GM18907 (cell line): ENCODE data around the gene ZNF844.
"Not testable (repeated sequence)": the region's sequence is repeated elsewhere in the genome, so short reads cannot be mapped to it uniquely, and the experiment has no call there.

Experiments
- ATAC-seq: cut with Tn5 transposase; IDR thresholded peaks from one replicate; pipeline ENCODE4 v1.9.1; 2021; ENCODE audit warnings: mild to moderate bottlenecking, moderate library complexity; ENCODE audit not compliant: unreplicated experiment

The ZNF844 gene

DNA sequence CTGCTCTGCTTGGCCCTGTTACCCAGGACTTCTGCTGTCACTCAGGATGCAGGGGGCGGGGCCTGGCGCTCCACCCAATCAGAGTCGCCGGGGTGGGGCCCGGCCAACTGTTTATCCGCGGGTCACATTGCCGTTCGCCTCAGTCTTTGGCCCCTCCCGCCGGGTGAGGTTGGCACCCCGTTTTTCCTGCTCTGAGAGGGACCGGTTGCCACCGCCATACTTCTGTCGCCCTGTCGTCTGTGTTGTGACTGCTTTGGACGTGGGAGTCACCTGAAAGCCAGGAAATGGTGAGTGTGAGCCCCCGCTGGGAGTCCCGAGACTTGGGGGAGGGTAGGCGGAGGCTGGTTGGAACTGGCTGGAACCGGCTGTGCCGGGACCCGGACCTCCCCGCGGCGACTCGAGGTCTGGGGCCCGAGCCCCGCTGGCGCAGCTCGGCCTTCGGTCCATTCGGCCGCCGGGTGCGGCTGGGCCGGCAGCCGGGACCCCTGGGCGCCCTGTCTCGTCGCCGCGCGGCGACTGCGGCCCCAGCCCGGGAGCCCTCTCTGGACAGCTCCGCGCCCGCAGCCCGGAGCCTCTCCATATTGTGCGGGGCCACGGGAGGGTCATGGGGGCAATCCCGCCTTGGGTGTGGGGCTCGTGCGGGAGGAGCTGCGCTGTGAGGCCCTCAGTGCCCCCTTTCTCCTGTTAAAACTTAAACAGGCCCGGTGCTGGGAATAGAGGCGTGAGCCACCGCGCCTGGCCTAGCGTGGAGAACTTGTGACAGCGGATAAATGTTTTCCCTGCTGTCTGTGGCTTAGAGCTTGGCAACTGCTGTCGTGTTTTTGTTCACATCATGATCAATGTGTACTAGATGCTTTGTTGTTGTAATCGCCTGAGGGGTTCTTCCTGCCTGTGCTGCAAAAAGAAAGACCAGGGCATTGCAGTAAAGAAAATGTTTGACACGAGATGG is at the start of gene ZNF844:
Gene ZNF844, plus strand, starts transcription at position 142 of the 949 bp plus-strand sequence. Its CDS starts 143 bp downstream, at position 285.
- ATAC-seq = peak; percentile 80

DNA sequence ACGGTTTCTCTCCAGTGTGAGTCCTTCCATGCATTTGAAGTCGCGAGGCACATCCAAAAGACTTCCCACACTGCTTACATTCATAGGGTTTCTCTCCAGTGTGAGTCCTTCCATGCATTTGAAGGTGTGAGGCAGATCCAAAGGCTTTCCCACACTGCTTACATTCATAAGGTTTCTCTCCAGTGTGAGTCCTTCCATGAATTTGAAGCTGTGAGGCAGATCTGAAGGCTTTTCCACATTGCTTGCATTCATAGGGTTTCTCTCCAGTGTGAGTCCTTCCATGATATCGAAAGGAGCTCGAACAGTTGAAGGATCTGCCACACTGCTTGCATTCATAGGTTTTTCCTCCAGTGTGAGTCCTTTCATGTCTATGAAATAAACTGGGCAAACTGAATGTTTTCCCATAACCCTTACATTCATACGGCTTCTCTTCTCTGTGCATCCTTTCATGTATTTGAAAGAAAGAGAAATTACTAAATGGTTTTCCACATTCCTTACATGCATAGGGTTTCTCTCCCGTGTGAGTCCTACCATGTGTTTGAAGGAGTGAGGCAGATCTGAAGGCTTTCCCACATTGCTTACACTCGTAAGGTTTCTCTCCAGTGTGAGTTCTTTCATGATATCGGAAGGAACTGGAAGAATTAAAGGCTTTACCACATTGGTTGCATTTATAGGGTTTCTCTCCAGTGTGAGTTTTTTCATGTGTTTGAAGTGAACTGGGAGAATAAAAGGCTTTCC is 49.3 kb upstream of the ZNF844 start:
- ATAC-seq = no peak

DNA sequence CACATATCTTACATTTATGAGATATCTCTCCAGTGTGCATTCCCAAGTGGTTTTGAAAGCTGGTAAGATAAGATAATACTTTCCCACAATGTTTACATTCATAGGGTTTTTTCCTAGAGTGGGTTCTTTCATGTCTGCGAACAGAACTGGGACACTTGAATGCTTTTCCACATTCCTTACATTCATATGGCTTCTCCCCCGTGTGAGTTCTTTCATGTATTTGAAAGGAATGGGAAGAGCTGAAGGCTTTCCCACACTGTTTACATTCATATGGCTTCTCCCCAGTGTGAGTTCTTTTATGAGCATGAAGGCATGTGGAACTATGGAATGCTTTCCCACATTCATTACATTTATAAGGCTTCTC is 48.8 kb upstream of the ZNF844 start:
- ATAC-seq = no peak

DNA sequence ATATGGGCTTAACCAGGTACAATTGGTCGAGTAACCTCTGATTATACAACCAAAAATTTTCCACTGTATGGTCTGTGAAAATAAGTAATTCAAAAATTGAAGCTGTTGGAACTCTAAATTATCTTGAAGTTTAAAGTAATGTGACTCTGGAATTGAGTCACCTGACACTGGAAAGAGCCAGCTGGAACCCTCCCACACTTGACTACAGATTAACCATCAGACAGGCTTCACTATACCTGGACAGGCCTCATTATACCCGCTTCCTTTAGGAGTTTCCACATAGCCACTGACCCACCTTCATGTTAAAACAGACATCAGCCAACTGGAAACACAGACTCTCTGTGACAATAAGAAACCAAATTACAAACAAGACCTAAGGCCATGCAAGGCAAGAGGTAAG is 30.3 kb upstream of the ZNF844 start:
- ATAC-seq = no peak

DNA sequence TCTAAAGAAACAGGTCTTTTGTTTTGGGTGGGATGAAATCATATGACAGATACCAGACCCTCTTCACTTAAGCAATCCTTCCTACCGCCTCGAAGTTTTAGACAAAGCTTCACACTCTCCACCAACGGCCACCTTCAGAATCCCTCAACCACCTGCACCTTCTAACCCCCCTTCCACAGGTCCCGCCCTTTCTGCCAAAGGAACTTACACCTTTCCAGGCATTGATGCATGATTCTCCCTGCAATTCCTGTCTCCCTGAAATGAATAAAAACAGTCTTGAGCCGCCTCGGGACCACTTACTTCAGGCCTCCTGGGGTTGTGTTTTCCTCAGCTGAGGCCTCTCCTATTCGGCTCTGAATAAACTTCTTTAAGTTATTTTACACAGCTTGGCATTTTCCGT is 29.9 kb upstream of the ZNF844 start:
- ATAC-seq = no peak

DNA sequence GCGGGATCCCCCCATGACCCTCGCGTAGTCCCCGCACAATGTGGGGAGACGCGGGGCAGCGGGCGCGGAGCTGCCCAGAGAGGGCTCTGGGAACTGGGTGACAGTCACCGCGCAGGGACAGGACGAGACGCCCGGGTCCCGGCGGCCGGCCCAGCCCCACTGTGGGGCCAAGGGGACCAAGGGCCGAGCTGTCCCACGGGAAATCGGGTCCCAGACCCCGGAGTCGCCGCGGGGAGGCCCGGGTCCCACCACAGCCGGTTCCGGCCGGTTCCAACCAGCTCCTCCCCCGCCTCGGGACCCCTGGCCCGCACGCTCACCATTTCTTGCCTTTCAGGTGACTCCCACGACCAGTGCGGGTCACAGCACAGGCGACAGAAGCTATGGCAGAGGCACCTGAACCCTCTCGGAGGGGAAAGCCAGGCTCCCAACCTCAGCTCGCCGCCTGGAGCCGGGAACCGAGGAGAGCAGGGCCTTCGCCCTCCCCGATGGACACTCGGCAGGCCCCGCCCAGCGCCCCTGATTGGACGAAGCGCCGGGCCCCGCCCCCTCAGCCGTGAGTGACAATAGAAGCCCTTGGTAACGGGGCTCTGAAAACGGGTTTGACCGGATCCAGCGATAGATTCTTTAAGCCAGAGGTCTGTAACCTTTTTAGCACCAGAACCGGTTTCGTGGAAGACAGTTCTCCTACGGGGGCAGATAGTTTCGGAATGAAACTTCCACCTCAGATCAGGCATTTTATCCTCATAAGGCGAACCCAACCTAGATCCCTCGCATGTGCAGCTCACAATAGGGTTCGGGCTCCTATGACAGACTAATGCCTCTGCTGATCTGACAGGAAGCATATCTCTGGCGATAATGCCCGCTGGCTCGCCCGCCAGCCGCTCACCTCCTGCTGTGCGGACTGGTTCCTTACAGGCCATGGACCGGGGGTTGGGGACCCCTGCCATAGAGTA is 29.0 kb upstream of the ZNF844 start, which contains the start of gene ZNF433:
Gene ZNF433, minus strand, starts transcription at position 460 of the 953 bp plus-strand sequence. Its CDS starts 140 bp downstream, at position 320.
- peak; percentile 88 for ATAC-seq

DNA sequence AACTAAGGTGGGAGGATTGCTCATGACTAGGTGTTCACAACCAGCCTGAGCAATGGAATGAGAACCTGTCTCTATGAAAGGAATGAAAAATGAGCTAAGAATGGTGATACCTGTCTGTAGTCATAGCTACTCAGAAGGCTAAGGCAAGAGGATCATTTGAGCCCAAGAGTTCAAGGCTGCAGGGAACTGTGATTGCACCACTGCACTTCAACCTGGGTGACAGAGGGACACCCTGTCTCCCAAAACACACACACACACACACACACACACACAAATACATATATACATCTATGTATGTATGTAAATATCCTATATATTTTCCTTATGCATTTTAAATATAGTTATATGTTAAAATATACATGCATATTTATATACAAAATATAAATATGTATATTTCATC is 21.6 kb upstream of the ZNF844 start:
- no peak for ATAC-seq

DNA sequence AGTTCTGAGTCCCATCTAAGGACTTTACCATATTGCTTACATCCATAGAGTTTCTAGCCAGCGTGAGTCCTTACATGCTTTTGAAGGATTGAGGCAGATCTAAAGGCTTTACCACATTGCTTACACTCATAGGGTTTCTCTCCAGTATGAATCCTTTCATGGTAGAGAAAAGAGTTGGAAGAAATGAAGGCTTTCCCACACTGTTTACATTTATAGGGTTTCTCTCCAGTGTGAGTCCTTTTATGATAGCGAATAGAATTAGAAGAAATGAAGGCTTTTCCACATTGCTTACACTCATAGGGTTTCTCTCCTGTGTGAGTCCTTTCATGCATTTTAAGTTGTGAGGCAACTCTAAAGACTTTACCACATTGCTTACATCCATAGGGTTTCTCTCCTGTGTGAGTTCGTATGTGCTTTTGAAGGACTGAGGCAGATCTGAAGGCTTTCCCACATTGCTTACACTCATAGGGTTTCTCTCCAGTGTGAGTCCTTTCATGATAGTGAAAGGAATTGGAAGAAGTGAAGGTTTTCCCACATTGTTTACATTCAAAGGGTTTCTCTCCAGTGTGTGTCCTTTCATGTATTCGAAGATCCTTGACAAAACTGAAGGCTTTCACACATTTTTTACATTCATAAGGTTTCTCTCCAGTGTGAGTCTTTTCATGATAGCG is 20.6 kb upstream of the ZNF844 start:
- no peak for ATAC-seq

DNA sequence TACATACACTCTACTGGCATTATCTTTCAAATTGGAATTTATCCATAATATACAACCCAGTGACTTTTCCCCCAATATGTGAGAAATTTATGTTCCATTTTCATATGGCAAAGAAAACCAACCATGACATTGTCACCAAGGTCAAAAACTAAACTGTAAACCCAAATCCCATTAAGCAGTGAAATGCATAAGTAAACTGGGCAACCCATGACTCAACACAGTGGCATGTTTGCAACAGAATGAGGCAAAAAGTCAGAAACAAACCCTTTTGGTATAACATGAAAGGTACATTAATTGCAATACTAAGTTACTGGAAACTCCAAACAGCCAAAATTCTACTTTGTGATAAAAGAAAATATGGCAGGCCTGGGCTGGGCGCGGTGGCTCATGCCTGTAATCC is 16.7 kb upstream of the ZNF844 start:
- ATAC-seq = no peak

DNA sequence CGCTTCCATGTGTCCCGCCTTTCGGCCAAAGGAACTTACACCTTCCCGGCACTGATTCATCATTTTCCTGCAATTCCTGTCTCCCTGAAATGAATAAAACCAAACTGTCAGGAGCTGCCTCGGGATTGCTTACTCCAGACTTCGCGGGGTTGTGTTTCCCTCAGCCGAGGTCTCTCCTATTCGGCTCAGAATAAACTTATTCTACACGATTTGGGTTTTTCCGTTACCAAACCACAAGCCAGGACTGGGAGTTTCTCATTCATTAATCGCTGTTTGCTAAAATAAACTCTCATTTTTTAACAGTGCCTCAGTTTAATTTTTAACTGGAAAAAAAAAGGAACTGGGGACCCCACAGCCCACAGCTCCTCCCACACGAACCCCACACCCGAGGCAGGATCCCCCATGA is 12.4 kb upstream of the ZNF844 start:
- ATAC-seq = no peak

DNA sequence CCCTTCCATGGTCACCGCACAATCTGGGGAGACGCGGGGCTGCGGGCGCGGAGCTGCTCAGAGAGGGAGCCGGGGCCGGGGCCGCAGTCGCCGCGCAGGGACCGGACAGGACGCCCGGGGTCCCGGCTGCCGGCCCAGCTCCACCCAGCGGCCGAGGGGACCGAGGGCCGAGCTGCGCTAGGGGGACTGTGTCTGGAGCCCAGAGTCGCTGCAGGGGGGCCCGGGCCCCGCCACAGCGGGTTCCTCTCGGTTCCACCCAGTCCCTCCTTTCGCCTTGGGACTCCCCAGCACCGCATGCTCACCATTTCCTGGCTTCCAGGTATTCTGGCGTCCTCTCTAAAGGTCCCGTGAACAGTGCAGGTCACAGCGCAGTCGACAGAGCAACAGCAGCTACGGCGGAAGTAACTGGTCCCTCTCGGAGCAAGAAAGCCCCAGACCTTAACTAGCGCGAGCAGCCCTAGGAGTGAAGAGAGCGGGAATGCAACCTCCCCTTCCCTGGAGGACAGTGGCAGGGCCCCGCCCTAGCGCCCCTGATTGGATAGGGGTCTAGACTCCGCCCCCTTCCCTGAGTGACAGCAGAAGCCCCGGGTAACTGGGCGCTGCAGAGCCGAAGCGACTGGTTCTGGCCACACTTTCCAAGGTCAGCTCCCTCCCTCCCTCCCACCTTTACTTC is 11.9 kb upstream of the ZNF844 start, which contains the start of gene ZNF878:
Gene ZNF878, minus strand, starts transcription at position 465 of the 673 bp plus-strand sequence. Its CDS starts 160 bp downstream, at position 305.
- peak; percentile 85 for ATAC-seq

DNA sequence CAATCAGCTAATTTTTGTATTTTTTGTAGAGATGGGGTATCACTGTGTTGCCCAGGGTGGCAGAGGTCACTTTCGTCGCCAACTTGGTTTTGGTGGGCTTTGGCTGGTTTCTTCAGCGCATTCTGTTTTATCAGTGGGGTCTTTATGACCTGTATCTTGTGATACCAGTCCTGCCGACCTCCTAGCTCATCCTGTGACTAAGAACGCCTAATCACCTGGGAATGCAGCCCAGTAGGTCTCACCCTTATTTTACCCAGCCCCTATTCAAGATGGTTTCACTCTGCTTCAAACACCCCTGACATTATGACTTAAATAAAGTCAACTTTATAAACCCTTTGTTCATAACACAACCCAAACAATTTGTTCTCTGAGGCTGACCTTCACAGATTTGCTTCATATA is 8.7 kb upstream of the ZNF844 start:
- no peak for ATAC-seq

DNA sequence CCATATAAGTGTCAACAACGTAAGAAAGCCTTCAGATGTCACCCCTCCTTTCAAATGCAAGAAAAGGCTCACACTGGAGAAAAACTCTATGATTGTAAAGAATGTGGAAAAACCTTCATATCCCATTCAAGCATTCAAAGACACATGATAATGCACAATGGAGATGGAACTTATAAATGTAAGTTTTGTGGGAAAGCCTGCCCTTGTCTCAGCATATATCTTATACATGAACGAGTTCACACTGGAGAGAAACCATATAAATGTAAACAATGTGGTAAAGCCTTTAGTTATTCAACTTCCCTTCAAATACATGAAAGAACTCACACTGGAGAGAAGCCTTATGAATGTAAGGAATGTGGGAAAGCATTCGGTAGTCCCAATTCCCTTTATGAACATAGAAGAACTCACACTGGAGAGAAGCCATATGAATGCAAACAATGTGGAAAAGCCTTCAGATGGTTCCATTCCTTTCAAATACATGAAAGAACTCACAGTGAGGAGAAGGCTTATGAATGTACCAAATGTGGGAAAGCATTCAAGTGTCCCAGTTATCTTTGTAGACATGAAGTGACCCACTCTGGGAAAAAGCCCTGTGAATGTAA is 11.1 kb downstream of the ZNF844 start:
- no peak for ATAC-seq

DNA sequence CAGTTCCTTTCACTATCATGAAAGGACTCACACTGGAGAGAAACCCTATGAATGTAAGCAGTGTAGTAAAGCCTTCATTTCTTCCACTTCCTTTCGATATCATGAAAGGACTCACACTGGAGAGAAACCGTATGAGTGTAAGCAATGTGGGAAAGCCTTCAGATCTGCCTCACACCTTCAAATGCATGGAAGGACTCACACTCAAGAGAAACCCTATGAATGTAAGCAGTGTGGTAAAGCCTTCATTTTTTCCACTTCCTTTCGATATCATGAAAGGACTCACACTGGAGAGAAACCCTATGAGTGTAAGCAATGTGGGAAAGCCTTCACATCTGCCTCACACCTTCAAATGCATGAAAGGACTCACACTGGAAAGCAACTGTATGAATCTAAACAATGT is 11.8 kb downstream of the ZNF844 start:
- not testable (repeated sequence) for ATAC-seq

DNA sequence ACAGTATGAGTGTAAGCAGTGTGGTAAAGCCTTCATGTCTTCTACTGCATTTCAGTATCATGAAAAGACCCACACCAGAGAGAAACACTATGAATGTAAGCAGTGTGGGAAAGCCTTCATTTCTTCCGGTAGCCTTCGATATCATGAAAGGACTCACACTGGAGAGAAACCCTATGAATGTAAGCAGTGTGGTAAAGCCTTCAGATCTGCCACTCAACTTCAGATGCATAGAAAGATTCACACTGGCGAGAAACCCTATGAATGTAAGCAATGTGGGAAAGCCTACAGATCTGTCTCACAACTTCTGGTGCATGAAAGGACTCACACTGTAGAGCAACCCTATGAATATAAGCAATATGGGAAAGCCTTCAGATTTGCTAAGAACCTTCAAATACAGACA is 12.8 kb downstream of the ZNF844 start:
- ATAC-seq = no peak

DNA sequence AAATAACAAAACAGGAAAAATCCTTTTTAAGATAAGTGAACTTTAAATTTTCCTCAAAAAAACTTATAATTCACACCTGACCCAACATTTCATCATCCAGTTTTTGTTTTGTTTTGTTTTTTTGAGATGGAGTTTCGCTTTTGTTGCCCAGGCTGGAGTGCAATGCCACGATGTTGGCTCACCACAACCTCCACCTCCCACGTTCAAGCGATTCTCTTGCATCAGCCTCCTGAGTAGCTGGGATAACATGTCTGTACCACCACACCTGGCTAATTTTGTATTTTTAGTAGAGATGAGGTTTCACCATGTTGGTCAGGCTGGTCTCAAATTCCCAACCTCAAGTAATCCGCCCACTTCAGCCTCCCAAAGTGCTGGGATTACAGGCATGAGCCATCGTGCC is 18.8 kb downstream of the ZNF844 start:
- not testable (repeated sequence) for ATAC-seq

DNA sequence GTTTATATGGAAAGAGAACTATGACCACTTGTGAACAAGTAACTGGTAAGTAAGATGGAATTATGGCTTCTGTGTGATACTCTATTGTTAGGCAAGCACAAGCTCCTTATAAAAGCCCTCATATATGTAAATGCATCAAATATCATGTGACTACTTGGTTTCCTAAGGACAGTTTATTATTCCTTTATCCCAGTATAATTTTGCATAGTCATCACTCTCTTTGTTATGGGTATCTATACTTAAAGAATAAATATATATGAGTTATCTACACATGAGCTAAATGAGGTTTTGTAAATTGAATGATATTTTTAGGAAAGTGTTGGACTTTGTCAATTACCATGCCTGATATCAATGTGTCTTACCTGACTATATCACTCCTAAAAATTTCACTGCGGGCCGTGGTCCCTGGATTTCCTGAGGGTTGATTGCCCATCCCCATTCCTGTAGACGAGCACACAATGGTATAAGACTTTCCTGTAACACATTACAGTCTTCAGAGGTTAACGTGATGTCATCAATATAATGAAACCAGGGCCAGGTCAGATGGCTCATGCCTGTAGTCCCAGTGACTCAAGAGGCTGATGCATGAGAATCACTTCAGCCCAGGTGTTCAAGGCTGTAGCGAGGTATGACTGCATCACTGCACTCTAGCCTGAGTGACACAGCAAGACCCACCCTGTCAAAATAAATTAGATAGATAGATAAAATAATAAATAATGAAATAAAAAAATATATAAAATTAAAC is 20.7 kb downstream of the ZNF844 start:
- ATAC-seq = no peak

DNA sequence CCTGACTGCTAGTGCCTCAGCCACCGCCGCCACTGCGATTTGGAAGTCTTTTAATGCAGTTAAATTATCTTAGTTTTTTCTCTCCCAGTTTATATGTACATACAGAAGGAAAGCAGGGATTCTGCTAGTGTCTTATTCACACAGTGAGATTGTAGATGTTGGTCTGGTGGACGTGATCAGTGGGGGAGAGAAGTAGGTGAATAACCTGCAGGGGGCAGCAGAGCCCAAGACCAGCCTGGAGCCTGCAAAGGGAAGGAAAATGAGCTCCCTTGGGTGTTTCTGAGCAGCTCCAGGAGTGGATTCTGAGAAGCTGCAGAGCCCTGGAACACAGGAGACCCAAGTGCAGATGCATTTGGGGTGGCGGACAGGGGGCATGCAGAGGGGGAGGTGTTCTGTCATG is 26.3 kb downstream of the ZNF844 start:
- no peak for ATAC-seq
